Measurements from ENCODE around the gene SSRP1. TPM values are rescaled to one million over a fixed set of nuclear protein-coding genes. Genes with fewer than 3 reads are reported as not detected.

Gene SSRP1
- total and polyA plus RNA-seq, 2 experiments from 2014 or later: 205 to 216 TPM

DNA sequence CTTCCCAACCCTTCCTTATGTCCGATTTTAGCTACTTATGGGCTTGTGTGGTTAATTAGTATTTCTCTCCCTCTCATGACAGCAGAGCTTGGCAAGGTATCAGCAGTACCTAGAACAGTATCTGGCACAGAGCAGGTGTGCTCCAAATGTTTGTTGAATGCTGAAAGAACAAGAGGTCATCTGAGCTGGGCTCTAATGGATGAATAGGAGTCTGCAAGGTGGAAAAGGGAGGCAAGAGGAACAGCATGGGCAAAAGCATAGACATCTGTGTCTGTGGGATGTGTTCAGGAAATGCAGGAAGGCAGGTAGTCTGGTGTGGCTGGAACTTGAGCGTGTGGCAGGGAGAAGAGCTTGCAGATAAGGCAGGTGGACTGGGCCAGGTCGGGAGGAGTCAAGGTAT, 26.2 kb upstream of the SSRP1 start:
- ATAC-seq: no peak
- no peak overlapping the region for H3K4me2 ChIP-seq
- H3K36me3 ChIP-seq (ENCODE audit: insufficient read depth): no peaks in the 10 kb centered on the region
- H3F3A ChIP-seq (replicated peaks; ENCODE audit: low read depth): 0 out of 2 replicates have a peak, but pooled peaks cover 3% of the 10 kb centered on the region
- H2AFZ ChIP-seq: no peak overlapping the region
- H4K20me1 ChIP-seq (replicated peaks; ENCODE audit: insufficient read depth): no peaks in the 10 kb centered on the region
- H3K4me3 ChIP-seq: no peak overlapping the region
- Mint-ChIP-seq H3K4me1 (peaks cover 27% of the 10 kb centered on the region), H3K36me3 (ENCODE audit: low read depth) (no peaks in the 10 kb centered on the region), H3K27me3 (ENCODE audit: insufficient read depth, low read depth, poor library complexity) (peaks cover 2% of the 10 kb centered on the region), H3K27ac (no peak overlapping the region), H3K4me3 (no peak overlapping the region), H3K9me3 (no peaks in the 10 kb centered on the region)
- no peaks in the 10 kb centered on the region for H3K79me2 ChIP-seq (replicated peaks; ENCODE audit: insufficient read depth)
- TF ChIP-seq EZH2 (IDR thresholded peaks at IDR 0.05; ENCODE audit: low read depth, unreplicated experiment): no peak
- TF ChIP-seq, protein P1, sequence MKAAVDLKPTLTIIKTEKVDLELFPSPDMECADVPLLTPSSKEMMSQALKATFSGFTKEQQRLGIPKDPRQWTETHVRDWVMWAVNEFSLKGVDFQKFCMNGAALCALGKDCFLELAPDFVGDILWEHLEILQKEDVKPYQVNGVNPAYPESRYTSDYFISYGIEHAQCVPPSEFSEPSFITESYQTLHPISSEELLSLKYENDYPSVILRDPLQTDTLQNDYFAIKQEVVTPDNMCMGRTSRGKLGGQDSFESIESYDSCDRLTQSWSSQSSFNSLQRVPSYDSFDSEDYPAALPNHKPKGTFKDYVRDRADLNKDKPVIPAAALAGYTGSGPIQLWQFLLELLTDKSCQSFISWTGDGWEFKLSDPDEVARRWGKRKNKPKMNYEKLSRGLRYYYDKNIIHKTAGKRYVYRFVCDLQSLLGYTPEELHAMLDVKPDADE (IDR thresholded peaks at IDR 0.05): no peak
- no peak for TF ChIP-seq JUNB (IDR thresholded peaks at IDR 0.05; ENCODE audit: unreplicated experiment)
- TF ChIP-seq, protein P2, sequence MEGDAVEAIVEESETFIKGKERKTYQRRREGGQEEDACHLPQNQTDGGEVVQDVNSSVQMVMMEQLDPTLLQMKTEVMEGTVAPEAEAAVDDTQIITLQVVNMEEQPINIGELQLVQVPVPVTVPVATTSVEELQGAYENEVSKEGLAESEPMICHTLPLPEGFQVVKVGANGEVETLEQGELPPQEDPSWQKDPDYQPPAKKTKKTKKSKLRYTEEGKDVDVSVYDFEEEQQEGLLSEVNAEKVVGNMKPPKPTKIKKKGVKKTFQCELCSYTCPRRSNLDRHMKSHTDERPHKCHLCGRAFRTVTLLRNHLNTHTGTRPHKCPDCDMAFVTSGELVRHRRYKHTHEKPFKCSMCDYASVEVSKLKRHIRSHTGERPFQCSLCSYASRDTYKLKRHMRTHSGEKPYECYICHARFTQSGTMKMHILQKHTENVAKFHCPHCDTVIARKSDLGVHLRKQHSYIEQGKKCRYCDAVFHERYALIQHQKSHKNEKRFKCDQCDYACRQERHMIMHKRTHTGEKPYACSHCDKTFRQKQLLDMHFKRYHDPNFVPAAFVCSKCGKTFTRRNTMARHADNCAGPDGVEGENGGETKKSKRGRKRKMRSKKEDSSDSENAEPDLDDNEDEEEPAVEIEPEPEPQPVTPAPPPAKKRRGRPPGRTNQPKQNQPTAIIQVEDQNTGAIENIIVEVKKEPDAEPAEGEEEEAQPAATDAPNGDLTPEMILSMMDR (conservative IDR thresholded peaks at IDR 0.05; ENCODE audit: low read depth in 2 of 2): no peak
- no peak for TF ChIP-seq EZH2phosphoT487 (IDR thresholded peaks at IDR 0.05; ENCODE audit: unreplicated experiment)
- TF ChIP-seq NANOG (IDR thresholded peaks at IDR 0.05; ENCODE audit: borderline replicate concordance): no peak
- TF ChIP-seq POLR2AphosphoS5 (IDR thresholded peaks at IDR 0.05; ENCODE audit: low read depth): no peak
- no peak for TF ChIP-seq ZNF114 (CRISPR knock-in tag; IDR thresholded peaks at IDR 0.05)
- no peak for TF ChIP-seq ZNF331 (CRISPR knock-in tag; IDR thresholded peaks at IDR 0.05; ENCODE audit: low read depth)
- TF ChIP-seq, protein P3, sequence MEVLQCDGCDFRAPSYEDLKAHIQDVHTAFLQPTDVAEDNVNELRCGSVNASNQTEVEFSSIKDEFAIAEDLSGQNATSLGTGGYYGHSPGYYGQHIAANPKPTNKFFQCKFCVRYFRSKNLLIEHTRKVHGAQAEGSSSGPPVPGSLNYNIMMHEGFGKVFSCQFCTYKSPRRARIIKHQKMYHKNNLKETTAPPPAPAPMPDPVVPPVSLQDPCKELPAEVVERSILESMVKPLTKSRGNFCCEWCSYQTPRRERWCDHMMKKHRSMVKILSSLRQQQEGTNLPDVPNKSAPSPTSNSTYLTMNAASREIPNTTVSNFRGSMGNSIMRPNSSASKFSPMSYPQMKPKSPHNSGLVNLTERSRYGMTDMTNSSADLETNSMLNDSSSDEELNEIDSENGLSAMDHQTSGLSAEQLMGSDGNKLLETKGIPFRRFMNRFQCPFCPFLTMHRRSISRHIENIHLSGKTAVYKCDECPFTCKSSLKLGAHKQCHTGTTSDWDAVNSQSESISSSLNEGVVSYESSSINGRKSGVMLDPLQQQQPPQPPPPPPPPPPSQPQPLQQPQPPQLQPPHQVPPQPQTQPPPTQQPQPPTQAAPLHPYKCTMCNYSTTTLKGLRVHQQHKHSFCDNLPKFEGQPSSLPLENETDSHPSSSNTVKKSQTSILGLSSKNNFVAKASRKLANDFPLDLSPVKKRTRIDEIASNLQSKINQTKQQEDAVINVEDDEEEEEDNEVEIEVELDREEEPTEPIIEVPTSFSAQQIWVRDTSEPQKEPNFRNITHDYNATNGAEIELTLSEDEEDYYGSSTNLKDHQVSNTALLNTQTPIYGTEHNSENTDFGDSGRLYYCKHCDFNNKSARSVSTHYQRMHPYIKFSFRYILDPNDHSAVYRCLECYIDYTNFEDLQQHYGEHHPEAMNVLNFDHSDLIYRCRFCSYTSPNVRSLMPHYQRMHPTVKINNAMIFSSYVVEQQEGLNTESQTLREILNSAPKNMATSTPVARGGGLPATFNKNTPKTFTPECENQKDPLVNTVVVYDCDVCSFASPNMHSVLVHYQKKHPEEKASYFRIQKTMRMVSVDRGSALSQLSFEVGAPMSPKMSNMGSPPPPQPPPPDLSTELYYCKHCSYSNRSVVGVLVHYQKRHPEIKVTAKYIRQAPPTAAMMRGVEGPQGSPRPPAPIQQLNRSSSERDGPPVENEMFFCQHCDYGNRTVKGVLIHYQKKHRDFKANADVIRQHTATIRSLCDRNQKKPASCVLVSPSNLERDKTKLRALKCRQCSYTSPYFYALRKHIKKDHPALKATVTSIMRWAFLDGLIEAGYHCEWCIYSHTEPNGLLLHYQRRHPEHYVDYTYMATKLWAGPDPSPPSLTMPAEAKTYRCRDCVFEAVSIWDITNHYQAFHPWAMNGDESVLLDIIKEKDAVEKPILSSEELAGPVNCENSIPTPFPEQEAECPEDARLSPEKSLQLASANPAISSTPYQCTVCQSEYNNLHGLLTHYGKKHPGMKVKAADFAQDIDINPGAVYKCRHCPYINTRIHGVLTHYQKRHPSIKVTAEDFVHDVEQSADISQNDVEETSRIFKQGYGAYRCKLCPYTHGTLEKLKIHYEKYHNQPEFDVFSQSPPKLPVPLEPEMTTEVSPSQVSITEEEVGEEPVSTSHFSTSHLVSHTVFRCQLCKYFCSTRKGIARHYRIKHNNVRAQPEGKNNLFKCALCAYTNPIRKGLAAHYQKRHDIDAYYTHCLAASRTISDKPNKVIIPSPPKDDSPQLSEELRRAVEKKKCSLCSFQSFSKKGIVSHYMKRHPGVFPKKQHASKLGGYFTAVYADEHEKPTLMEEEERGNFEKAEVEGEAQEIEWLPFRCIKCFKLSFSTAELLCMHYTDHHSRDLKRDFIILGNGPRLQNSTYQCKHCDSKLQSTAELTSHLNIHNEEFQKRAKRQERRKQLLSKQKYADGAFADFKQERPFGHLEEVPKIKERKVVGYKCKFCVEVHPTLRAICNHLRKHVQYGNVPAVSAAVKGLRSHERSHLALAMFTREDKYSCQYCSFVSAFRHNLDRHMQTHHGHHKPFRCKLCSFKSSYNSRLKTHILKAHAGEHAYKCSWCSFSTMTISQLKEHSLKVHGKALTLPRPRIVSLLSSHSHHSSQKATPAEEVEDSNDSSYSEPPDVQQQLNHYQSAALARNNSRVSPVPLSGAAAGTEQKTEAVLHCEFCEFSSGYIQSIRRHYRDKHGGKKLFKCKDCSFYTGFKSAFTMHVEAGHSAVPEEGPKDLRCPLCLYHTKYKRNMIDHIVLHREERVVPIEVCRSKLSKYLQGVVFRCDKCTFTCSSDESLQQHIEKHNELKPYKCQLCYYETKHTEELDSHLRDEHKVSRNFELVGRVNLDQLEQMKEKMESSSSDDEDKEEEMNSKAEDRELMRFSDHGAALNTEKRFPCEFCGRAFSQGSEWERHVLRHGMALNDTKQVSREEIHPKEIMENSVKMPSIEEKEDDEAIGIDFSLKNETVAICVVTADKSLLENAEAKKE (CRISPR knock-in tag; IDR thresholded peaks at IDR 0.05): no peak
- no peak for TF ChIP-seq CREB1 (CRISPR knock-in tag; IDR thresholded peaks at IDR 0.05; ENCODE audit: low read depth)
- TF ChIP-seq, protein P4, sequence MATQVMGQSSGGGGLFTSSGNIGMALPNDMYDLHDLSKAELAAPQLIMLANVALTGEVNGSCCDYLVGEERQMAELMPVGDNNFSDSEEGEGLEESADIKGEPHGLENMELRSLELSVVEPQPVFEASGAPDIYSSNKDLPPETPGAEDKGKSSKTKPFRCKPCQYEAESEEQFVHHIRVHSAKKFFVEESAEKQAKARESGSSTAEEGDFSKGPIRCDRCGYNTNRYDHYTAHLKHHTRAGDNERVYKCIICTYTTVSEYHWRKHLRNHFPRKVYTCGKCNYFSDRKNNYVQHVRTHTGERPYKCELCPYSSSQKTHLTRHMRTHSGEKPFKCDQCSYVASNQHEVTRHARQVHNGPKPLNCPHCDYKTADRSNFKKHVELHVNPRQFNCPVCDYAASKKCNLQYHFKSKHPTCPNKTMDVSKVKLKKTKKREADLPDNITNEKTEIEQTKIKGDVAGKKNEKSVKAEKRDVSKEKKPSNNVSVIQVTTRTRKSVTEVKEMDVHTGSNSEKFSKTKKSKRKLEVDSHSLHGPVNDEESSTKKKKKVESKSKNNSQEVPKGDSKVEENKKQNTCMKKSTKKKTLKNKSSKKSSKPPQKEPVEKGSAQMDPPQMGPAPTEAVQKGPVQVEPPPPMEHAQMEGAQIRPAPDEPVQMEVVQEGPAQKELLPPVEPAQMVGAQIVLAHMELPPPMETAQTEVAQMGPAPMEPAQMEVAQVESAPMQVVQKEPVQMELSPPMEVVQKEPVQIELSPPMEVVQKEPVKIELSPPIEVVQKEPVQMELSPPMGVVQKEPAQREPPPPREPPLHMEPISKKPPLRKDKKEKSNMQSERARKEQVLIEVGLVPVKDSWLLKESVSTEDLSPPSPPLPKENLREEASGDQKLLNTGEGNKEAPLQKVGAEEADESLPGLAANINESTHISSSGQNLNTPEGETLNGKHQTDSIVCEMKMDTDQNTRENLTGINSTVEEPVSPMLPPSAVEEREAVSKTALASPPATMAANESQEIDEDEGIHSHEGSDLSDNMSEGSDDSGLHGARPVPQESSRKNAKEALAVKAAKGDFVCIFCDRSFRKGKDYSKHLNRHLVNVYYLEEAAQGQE (IDR thresholded peaks at IDR 0.05; ENCODE audit: unreplicated experiment): no peak
- no peak for TF ChIP-seq STAT1 (IDR thresholded peaks at IDR 0.05; ENCODE audit: unreplicated experiment)
- DNase-seq (ENCODE audit: low spot score): no peak
- no peak overlapping the region for H3K27ac ChIP-seq (ENCODE audit: low read depth)
- no peaks in the 10 kb centered on the region for H3K9me2 ChIP-seq (ENCODE audit: insufficient read depth)
- H3K27me3 ChIP-seq (ENCODE audit: insufficient read depth): no peaks in the 10 kb centered on the region
- peaks cover 15% of the 10 kb centered on the region for H3K4me1 ChIP-seq (ENCODE audit: insufficient read depth)
